SIG-M5 treated with dmso at 0.1 percent for 504 hours (cell line): Measurements from ENCODE around the gene SEMA5A.

Experiments used
- DNase-seq: peaks from one replicate; lab custom pipeline; 2025; ENCODE audit not compliant: unreplicated experiment; lab: John Stamatoyannopoulos, UW

The SEMA5A gene

GRCh38 chr5:9479361-9479760, 66.5 kb downstream of the SEMA5A start:
- DNase-seq, result no peak

- DNase-seq, result no peak
Observed at GRCh38 chr5:9477537-9477936, 68.3 kb downstream of the SEMA5A start.

GRCh38 chr5:9474219-9475002, 71.5 kb downstream of the SEMA5A start:
- no peak for DNase-seq

GRCh38 chr5:9473624-9474023, 72.3 kb downstream of the SEMA5A start:
- no peak for DNase-seq

GRCh38 chr5:9470410-9470809, 75.5 kb downstream of the SEMA5A start:
- no peak for DNase-seq

- DNase-seq, result no peak
Observed at GRCh38 chr5:9468060-9468388, 77.9 kb downstream of the SEMA5A start.

- DNase-seq, result no peak
Observed at GRCh38 chr5:9467199-9468059, 78.4 kb downstream of the SEMA5A start.

- no peak for DNase-seq
Observed at GRCh38 chr5:9466697-9467096, 79.2 kb downstream of the SEMA5A start.

GRCh38 chr5:9464478-9464877, 81.4 kb downstream of the SEMA5A start:
- DNase-seq, result no peak

- DNase-seq, result no peak
Observed at GRCh38 chr5:9462109-9462508, 83.8 kb downstream of the SEMA5A start.

- no peak for DNase-seq
Observed at GRCh38 chr5:9460885-9461645, 84.8 kb downstream of the SEMA5A start.

GRCh38 chr5:9456435-9457042, 89.3 kb downstream of the SEMA5A start:
- DNase-seq, result no peak

GRCh38 chr5:9455826-9456434, 89.9 kb downstream of the SEMA5A start:
- DNase-seq, result no peak

GRCh38 chr5:9454491-9454890, 91.4 kb downstream of the SEMA5A start:
- DNase-seq, result no peak

- no peak for DNase-seq
Observed at GRCh38 chr5:9454012-9454481, 91.8 kb downstream of the SEMA5A start.

GRCh38 chr5:9453480-9454011, 92.3 kb downstream of the SEMA5A start:
- DNase-seq, result no peak

- DNase-seq, result no peak
Observed at GRCh38 chr5:9452181-9452580, 93.7 kb downstream of the SEMA5A start.

- DNase-seq, result no peak
Observed at GRCh38 chr5:9451037-9451436, 94.8 kb downstream of the SEMA5A start.

- no peak for DNase-seq
Observed at GRCh38 chr5:9447691-9448090, 98.2 kb downstream of the SEMA5A start.

GRCh38 chr5:9445826-9446388, 100.0 kb downstream of the SEMA5A start:
- DNase-seq, result no peak
